ENCODE measurements around the gene PDE8B. TPM values are rescaled to one million over a fixed set of nuclear protein-coding genes. Genes with fewer than 3 reads are reported as not detected.

Gene PDE8B
- total RNA-seq, 1 donor from 2014 or later = 2.0 TPM

GRCh38 chr5:77180167-77181081 lies 30.1 kb upstream of the PDE8B start:
- no peak for TF ChIP-seq CTCF (IDR thresholded peaks at IDR 0.05)
- Mint-ChIP-seq H3K9me3 (ENCODE audit: unreplicated experiment) (no peaks in the 10 kb centered on the region), H3K27ac (ENCODE audit: unreplicated experiment) (no peak overlapping the region), H3K4me3 (ENCODE audit: unreplicated experiment) (peak overlapping the region; percentile 70), H3K4me1 (ENCODE audit: unreplicated experiment) (peaks cover 17% of the 10 kb centered on the region), H3K27me3 (ENCODE audit: unreplicated experiment) (peaks cover 21% of the 10 kb centered on the region), H3K36me3 (ENCODE audit: unreplicated experiment) (no peaks in the 10 kb centered on the region)
- DNase-seq (ENCODE audit: extremely low spot score, unreplicated experiment) = no peak

- no peak for TF ChIP-seq CTCF (IDR thresholded peaks at IDR 0.05)
- Mint-ChIP-seq H3K9me3 (ENCODE audit: unreplicated experiment) (no peaks in the 10 kb centered on the region), H3K36me3 (ENCODE audit: unreplicated experiment) (no peaks in the 10 kb centered on the region), H3K4me1 (ENCODE audit: unreplicated experiment) (peaks cover 17% of the 10 kb centered on the region), H3K4me3 (ENCODE audit: unreplicated experiment) (no peak overlapping the region), H3K27ac (ENCODE audit: unreplicated experiment) (no peak overlapping the region), H3K27me3 (ENCODE audit: unreplicated experiment) (peaks cover 21% of the 10 kb centered on the region)
- no peak for DNase-seq (ENCODE audit: extremely low spot score, unreplicated experiment)
Measured at GRCh38 chr5:77181173-77181572, 29.3 kb upstream of the PDE8B start.

- H3K27ac Mint-ChIP-seq (ENCODE audit: unreplicated experiment) = peak overlapping the region; percentile 5
Measured at GRCh38 chr5:77181596-77182304, 28.7 kb upstream of the PDE8B start.

GRCh38 chr5:77182367-77182766 lies 28.1 kb upstream of the PDE8B start:
- no peak overlapping the region for H3K27ac Mint-ChIP-seq (ENCODE audit: unreplicated experiment)
- no peaks in the 10 kb centered on the region for H3K36me3 Mint-ChIP-seq (ENCODE audit: unreplicated experiment)
- no peak for TF ChIP-seq CTCF (IDR thresholded peaks at IDR 0.05)
- H3K27me3 Mint-ChIP-seq (ENCODE audit: unreplicated experiment) = peaks cover 24% of the 10 kb centered on the region
- H3K4me1 Mint-ChIP-seq (ENCODE audit: unreplicated experiment) = peaks cover 17% of the 10 kb centered on the region
- H3K4me3 Mint-ChIP-seq (ENCODE audit: unreplicated experiment) = no peak overlapping the region
- no peaks in the 10 kb centered on the region for H3K9me3 Mint-ChIP-seq (ENCODE audit: unreplicated experiment)
- DNase-seq (ENCODE audit: extremely low spot score, unreplicated experiment) = no peak

More at GRCh38 chr5:77181596-77182304, 28.7 kb upstream of the PDE8B start:
- H3K4me3 Mint-ChIP-seq (ENCODE audit: unreplicated experiment) = no peak overlapping the region
- TF ChIP-seq CTCF (IDR thresholded peaks at IDR 0.05) = no peak
- H3K36me3 Mint-ChIP-seq (ENCODE audit: unreplicated experiment) = no peaks in the 10 kb centered on the region
- H3K27me3 Mint-ChIP-seq (ENCODE audit: unreplicated experiment) = peaks cover 21% of the 10 kb centered on the region
- no peaks in the 10 kb centered on the region for H3K9me3 Mint-ChIP-seq (ENCODE audit: unreplicated experiment)
- no peak for DNase-seq (ENCODE audit: extremely low spot score, unreplicated experiment)
- H3K4me1 Mint-ChIP-seq (ENCODE audit: unreplicated experiment) = peaks cover 17% of the 10 kb centered on the region

Measured in osteocyte (in vitro differentiated cells).